ENCODE results near the gene TMEM175.

Gene TMEM175

GRCh38 chr4:896216-896615 lies 36.0 kb upstream of the TMEM175 start:
- Histone ChIP-seq H4K20me1 (ENCODE audit: insufficient read depth, low read length) (no peaks in the 10 kb centered on the region), H3K79me2 (ENCODE audit: low read length) (no peaks in the 10 kb centered on the region), H3K9me3 (ENCODE audit: insufficient read depth, low read length) (no peaks in the 10 kb centered on the region), H3K27ac (ENCODE audit: low read length) (no peak overlapping the region), H3K9ac (ENCODE audit: low read length) (no peak overlapping the region), H3K27me3 (ENCODE audit: low read depth, low read length) (no peaks in the 10 kb centered on the region), H3K4me2 (ENCODE audit: low read length) (no peak overlapping the region), H2AFZ (ENCODE audit: low read depth, low read length) (no peak overlapping the region), H3K36me3 (replicated peaks; ENCODE audit: low read depth, low read length) (no peaks in the 10 kb centered on the region), H3K4me1 (ENCODE audit: low read length) (no peaks in the 10 kb centered on the region), H3K4me3 (ENCODE audit: low read length) (no peak overlapping the region)
- TF ChIP-seq CTCF (IDR thresholded peaks at IDR 0.05; ENCODE audit: low read depth, low read length) (peak; percentile 26; the same call in 1 of the 2 replicates), EZH2phosphoT487 (IDR thresholded peaks at IDR 0.05; ENCODE audit: low read depth) (no peak)

- Histone ChIP-seq H3K4me3 (ENCODE audit: low read length) (no peak overlapping the region), H2AFZ (ENCODE audit: low read depth, low read length) (no peak overlapping the region), H3K4me1 (ENCODE audit: low read length) (no peaks in the 10 kb centered on the region), H3K36me3 (replicated peaks; ENCODE audit: low read depth, low read length) (no peaks in the 10 kb centered on the region), H3K9ac (ENCODE audit: low read length) (no peak overlapping the region), H3K27ac (ENCODE audit: low read length) (no peak overlapping the region), H3K27me3 (ENCODE audit: low read depth, low read length) (no peaks in the 10 kb centered on the region), H3K4me2 (ENCODE audit: low read length) (no peak overlapping the region), H4K20me1 (ENCODE audit: insufficient read depth, low read length) (no peaks in the 10 kb centered on the region), H3K79me2 (ENCODE audit: low read length) (no peaks in the 10 kb centered on the region), H3K9me3 (ENCODE audit: insufficient read depth, low read length) (no peaks in the 10 kb centered on the region)
- no peak for TF ChIP-seq EZH2phosphoT487 (IDR thresholded peaks at IDR 0.05; ENCODE audit: low read depth)
- no peak for TF ChIP-seq CTCF (IDR thresholded peaks at IDR 0.05; ENCODE audit: low read depth, low read length)
These were observed 35.6 kb upstream of the TMEM175 start for GRCh38 chr4:896630-897029.

- Histone ChIP-seq H3K9ac (ENCODE audit: low read length) (no peak overlapping the region), H3K4me2 (ENCODE audit: low read length) (no peak overlapping the region), H3K4me3 (ENCODE audit: low read length) (no peak overlapping the region), H3K36me3 (replicated peaks; ENCODE audit: low read depth, low read length) (no peaks in the 10 kb centered on the region), H4K20me1 (ENCODE audit: insufficient read depth, low read length) (no peaks in the 10 kb centered on the region), H3K27me3 (ENCODE audit: low read depth, low read length) (no peaks in the 10 kb centered on the region), H3K9me3 (ENCODE audit: insufficient read depth, low read length) (no peaks in the 10 kb centered on the region), H3K27ac (ENCODE audit: low read length) (no peak overlapping the region), H3K79me2 (ENCODE audit: low read length) (no peaks in the 10 kb centered on the region), H3K4me1 (ENCODE audit: low read length) (no peaks in the 10 kb centered on the region), H2AFZ (ENCODE audit: low read depth, low read length) (no peak overlapping the region)
- no peak for TF ChIP-seq EZH2phosphoT487 (IDR thresholded peaks at IDR 0.05; ENCODE audit: low read depth)
- TF ChIP-seq CTCF (IDR thresholded peaks at IDR 0.05; ENCODE audit: low read depth, low read length) = no peak
These were observed 34.1 kb upstream of the TMEM175 start for GRCh38 chr4:898123-898522.

- Histone ChIP-seq H3K4me2 (ENCODE audit: low read length) (no peak overlapping the region), H3K36me3 (replicated peaks; ENCODE audit: low read depth, low read length) (no peaks in the 10 kb centered on the region), H4K20me1 (ENCODE audit: insufficient read depth, low read length) (no peaks in the 10 kb centered on the region), H3K4me1 (ENCODE audit: low read length) (no peaks in the 10 kb centered on the region), H3K4me3 (ENCODE audit: low read length) (no peak overlapping the region), H3K9me3 (ENCODE audit: insufficient read depth, low read length) (no peaks in the 10 kb centered on the region), H3K79me2 (ENCODE audit: low read length) (no peaks in the 10 kb centered on the region), H2AFZ (ENCODE audit: low read depth, low read length) (no peak overlapping the region), H3K9ac (ENCODE audit: low read length) (no peak overlapping the region), H3K27me3 (ENCODE audit: low read depth, low read length) (no peaks in the 10 kb centered on the region), H3K27ac (ENCODE audit: low read length) (no peak overlapping the region)
- no peak for TF ChIP-seq CTCF (IDR thresholded peaks at IDR 0.05; ENCODE audit: low read depth, low read length)
- TF ChIP-seq EZH2phosphoT487 (IDR thresholded peaks at IDR 0.05; ENCODE audit: low read depth) = no peak
These were observed 33.2 kb upstream of the TMEM175 start for GRCh38 chr4:898869-899555.
